Keratinocyte (primary cell): ENCODE results near the gene GIPC3.

Experiments used
- CTCF ChIP-seq, 3 experiments: IDR thresholded peaks in 1 of 3; conservative IDR thresholded peaks in 1 of 3; optimal IDR thresholded peaks in 1 of 3; 2 replicates in 2 of 3; 3 replicates in 1 of 3; pipeline versions ENCODE3 to v1.5.1; 2011; ENCODE audit warnings: low read length in 3 of 3, mild to moderate bottlenecking in 3 of 3, moderate library complexity in 2 of 3, control low read depth in 1 of 3, inconsistent platforms in 1 of 3; ENCODE audit not compliant: insufficient read depth in 2 of 3; ENCODE audit errors: extremely low read depth in 1 of 3
- EZH2 ChIP-seq: IDR thresholded peaks from one replicate; pipeline ENCODE4 v1.6.1; 2012; ENCODE audit warnings: inconsistent platforms, mild to moderate bottlenecking, low read length, moderate library complexity

- no peak for TF ChIP-seq CTCF (optimal IDR thresholded peaks at IDR 0.05 in 1 of 3, IDR thresholded peaks at IDR 0.05 in 1 of 3, conservative IDR thresholded peaks at IDR 0.05 in 1 of 3; ENCODE audit: extremely low read depth in 1 of 3, insufficient read depth in 2 of 3, low read length in 3 of 3)
- TF ChIP-seq EZH2 = no peak
These were observed 40.8 kb downstream of the GIPC3 start for GRCh38 chr19:3625996-3626472.
